SU-DHL-6 (cell line): ENCODE measurements around the gene CRAMP1.

Source experiments
- CTCF ChIP-seq: fragments of 200-600 bp; sonication (generic); IDR thresholded peaks from one replicate; pipeline ENCODE4 v1.5.1; 2017; ENCODE audit warnings: antibody characterized with exemption, mild to moderate bottlenecking, low read length, moderate library complexity; ENCODE audit not compliant: insufficient read depth, poor library complexity, severe bottlenecking
- EZH2phosphoT487 ChIP-seq: fragments of 200-600 bp; sonication (generic), shearing (Covaris generic); conservative IDR thresholded peaks from 2 replicates; pipeline ENCODE4 v1.6.1; 2018; ENCODE audit warnings: mild to moderate bottlenecking, antibody characterized with exemption, low read length, moderate library complexity, mixed read lengths

- TF ChIP-seq EZH2phosphoT487 (no peak), CTCF (no peak)
Measured at GRCh38 chr16:1602285-1602684, 9.9 kb upstream of the CRAMP1 start.
